Measurements from ENCODE around the gene SCN7A.

- TF ChIP-seq CTCF (IDR thresholded peaks at IDR 0.05; ENCODE audit: insufficient read depth, low read depth, low read length) (no peak), EZH2 (IDR thresholded peaks at IDR 0.05; ENCODE audit: insufficient read depth, low read length) (no peak)
Measured at GRCh38 chr2:166388481-166389070, 105.5 kb downstream of the SCN7A start.
